CD4-positive, alpha-beta T cell (primary cell): ENCODE measurements around the gene SLC34A3. TPM values are rescaled to one million over a fixed set of nuclear protein-coding genes. Genes with fewer than 3 reads are reported as not detected.
A peak's percentile ranks its signal among the peaks of the same experiment; 100 is the strongest.

Experiments used
- ATAC-seq: fragments of 200-7000 bp; cut with Tn5 transposase; one replicate; pipeline ENCODE4 v1.10.0; 2022; ENCODE audit warnings: mild to moderate bottlenecking; ENCODE audit not compliant: poor library complexity
- CTCF ChIA-PET: fragments of 350-600 bp; sonication (Branson Sonifier 250); formaldehyde crosslinking; loops from one replicate; lab custom pipeline; 2021; ENCODE audit warnings: antibody characterized with exemption, inconsistent platforms; lab: Charles Lee
- POLR2A ChIA-PET: fragments of 350-600 bp; sonication (Branson Sonifier 250); formaldehyde crosslinking; loops from one replicate; lab custom pipeline; 2021; ENCODE audit warnings: antibody characterized with exemption, inconsistent platforms; lab: Charles Lee
- DNase-seq, 14 experiments: peaks; one replicate each; pipeline ENCODE4 v3.0.0-alpha.2; 2013 to 2020; ENCODE audit warnings: mixed read lengths in 2 of 14
- H3K27ac ChIP-seq, 2 donors: one replicate each; pipeline versions ENCODE4 v1.5.1 to v1.7.0; 2013; ENCODE audit warnings: low read length in 2 of 2, low read depth in 1 of 2, mild to moderate bottlenecking in 1 of 2
- H3K27me3 ChIP-seq, 2 experiments: 1 replicate in 1 of 2; 2 replicates in 1 of 2; pipeline versions ENCODE4 v1.6.1 to v1.7.0; 2013; ENCODE audit warnings: low read length in 2 of 2, control low read depth in 1 of 2, mild to moderate bottlenecking in 1 of 2, moderate library complexity in 1 of 2; ENCODE audit not compliant: insufficient read depth in 2 of 2, control insufficient read depth in 1 of 2
- H3K36me3 ChIP-seq: one replicate; pipeline ENCODE4 v1.6.1; 2013; ENCODE audit warnings: low read length, control low read depth; ENCODE audit not compliant: insufficient read depth
- H3K4me1 ChIP-seq: one replicate; pipeline ENCODE4 v1.6.1; 2013; ENCODE audit warnings: low read length, control low read depth; ENCODE audit not compliant: insufficient read depth
- H3K4me3 ChIP-seq: one replicate; pipeline ENCODE4 v1.5.1; 2013; ENCODE audit warnings: mild to moderate bottlenecking, low read length, moderate library complexity
- H3K9me3 ChIP-seq, 2 experiments: 1 replicate in 1 of 2; 2 replicates in 1 of 2; pipeline versions ENCODE4 v1.6.1 to v1.7.0; 2013; ENCODE audit warnings: low read length in 2 of 2, mild to moderate bottlenecking in 2 of 2, control low read depth in 1 of 2, moderate library complexity in 1 of 2; ENCODE audit not compliant: control insufficient read depth in 1 of 2, insufficient read depth in 1 of 2
- H3K27ac Mint-ChIP-seq: one replicate; pipeline ENCODE4 v1.8.0; 2020; ENCODE audit warnings: mixed read lengths
- H3K27me3 Mint-ChIP-seq: one replicate; pipeline ENCODE4 v1.8.0; 2021; ENCODE audit warnings: mixed read lengths
- H3K36me3 Mint-ChIP-seq: one replicate; pipeline ENCODE4 v1.8.0; 2021; ENCODE audit warnings: low read depth, mixed read lengths
- H3K4me1 Mint-ChIP-seq: one replicate; pipeline ENCODE4 v1.8.0; 2021; ENCODE audit warnings: low read depth, mixed read lengths
- H3K4me3 Mint-ChIP-seq: one replicate; pipeline ENCODE4 v1.8.0; 2020; ENCODE audit warnings: mild to moderate bottlenecking, mixed read lengths
- H3K9me3 Mint-ChIP-seq: one replicate; pipeline ENCODE4 v1.8.0; 2020; ENCODE audit warnings: mixed read lengths
- CTCF ChIP-seq: fragments of 200-600 bp; IDR thresholded peaks from one replicate; pipeline ENCODE4 v1.8.0; 2022; ENCODE audit warnings: antibody characterized with exemption, mild to moderate bottlenecking
- intact Hi-C, 2 experiments: fragments of 100-400 bp; cut with DNase I in 1 of 2; cut with micrococcal nuclease in 1 of 2; formaldehyde crosslinking; loops; one replicate each; pipeline versions ENCODE4 v1.15.1 to v1.9.0; 2023 to 2025; cut with DNase I, micrococcal nuclease
- total RNA-seq, 174 experiments: library from RNA in 2 of 174; stranded (reverse) in 2 of 174; gene quantifications; one replicate each; pipeline ENCODE4 v1.2.3 and lab custom pipeline; 2021 to 2026

SLC34A3 gene
- total RNA-seq, 2 experiments from 2014 or later: not detected

- Mint-ChIP-seq H3K9me3 (no peaks in the 10 kb centered on the region), H3K27me3 (no peaks in the 10 kb centered on the region), H3K36me3 (no peaks in the 10 kb centered on the region), H3K27ac (no peak overlapping the region), H3K4me3 (no peak overlapping the region), H3K4me1 (peaks cover 13% of the 10 kb centered on the region)
- ChIA-PET CTCF (no interaction called here), POLR2A (interaction anchor here (1.0 to 4.7 kb wide), 8 partner anchors 16 to 166 kb away, joined by 3 to 46 read pairs (median 24); partner anchors contain the start of genes ANAPC2, MAN1B1, NDOR1 and SSNA1)
- Histone ChIP-seq H3K27ac (no peak overlapping the region), H3K4me3 (no peak overlapping the region), H3K36me3 (no peaks in the 10 kb centered on the region), H3K9me3 (no peaks in the 10 kb centered on the region), H3K27me3 (no peaks in the 10 kb centered on the region), H3K4me1 (peaks cover 29% of the 10 kb centered on the region)
- ATAC-seq (no peak), DNase-seq (peak in 2 of 14 experiments; percentile 33 to 57)
- intact Hi-C loops: loop anchor here (2.0 to 5.0 kb wide), 4 partner anchors 21 to 434 kb away; partner anchors contain the start of genes ANAPC2 (in 1 of the 2), SSNA1 (in 1 of the 2) and TPRN (in 1 of the 2)
- TF ChIP-seq CTCF: no peak
These were observed 9.1 kb upstream of the SLC34A3 start for GRCh38 chr9:137221506-137222111.

- Mint-ChIP-seq H3K36me3 (no peaks in the 10 kb centered on the region), H3K4me3 (peak within 1 kb of the TSS; percentile 87), H3K27ac (peak within 1 kb of the TSS; percentile 81), H3K9me3 (no peaks in the 10 kb centered on the region), H3K4me1 (peaks cover 14% of the 10 kb centered on the region), H3K27me3 (peaks cover under 1% of the 10 kb centered on the region)
- Histone ChIP-seq H3K4me3 (peak within 1 kb of the TSS; percentile 74), H3K4me1 (peaks cover 33% of the 10 kb centered on the region), H3K36me3 (no peaks in the 10 kb centered on the region), H3K27me3 (no peaks in the 10 kb centered on the region), H3K27ac (peak within 1 kb of the TSS in 1 of 2 donors; percentile 34), H3K9me3 (no peaks in the 10 kb centered on the region)
- intact Hi-C loops: loop anchor here (1.0 to 5.0 kb wide), 8 partner anchors 17 to 435 kb away; partner anchors contain the start of genes ANAPC2 (in 2 of the 2), NDOR1 (in 2 of the 2), SSNA1 (in 2 of the 2) and TMEM203 (in 2 of the 2)
- ChIA-PET POLR2A (interaction anchor here (0.8 to 4.7 kb wide), 21 partner anchors 8 to 330 kb away, joined by 3 to 46 read pairs (median 5); partner anchors contain the start of genes ANAPC2, DPP7, MAN1B1 and MRPL41), CTCF (interaction anchor here (1.4 to 1.9 kb wide), 3 partner anchors 14 to 93 kb away, joined by 4 to 13 read pairs (median 6); no protein-coding TSS in a partner anchor)
- no peak for ATAC-seq
- DNase-seq: peak in 2 of 14 experiments; percentile 50 to 54
- no peak for TF ChIP-seq CTCF
These were observed 8.3 kb upstream of the SLC34A3 start, which contains the start of gene RNF208 for GRCh38 chr9:137222190-137223077. Gene RNF208 (minus strand): TSS chr9:137222240. CDS start chr9:137221212, 1,028 bp downstream.
